ENCODE results near the gene NLGN1. TPM values are rescaled to one million over a fixed set of nuclear protein-coding genes. Genes with fewer than 3 reads are reported as not detected.

The NLGN1 gene
- total RNA-seq, 1 experiment from 2014 or later = 5.2 TPM

DNA sequence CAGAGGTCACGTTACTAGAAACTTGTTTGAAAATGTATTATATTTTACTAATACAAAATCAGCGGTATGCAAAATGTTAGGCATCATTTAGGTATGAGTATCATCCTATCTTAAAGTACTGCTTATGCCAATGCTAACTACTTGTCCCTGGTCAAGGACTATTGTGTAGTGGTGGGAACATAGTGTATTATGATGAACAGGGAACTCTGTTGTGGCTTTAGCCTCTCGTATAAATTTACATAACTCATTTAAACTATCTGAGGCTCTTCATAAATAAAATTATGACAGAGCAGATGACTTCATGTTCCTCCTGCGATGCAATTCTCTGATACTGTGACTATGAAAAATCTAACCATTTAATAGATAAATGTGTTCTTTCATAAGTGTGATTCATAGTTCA, 451.9 kb downstream of the NLGN1 start:
- H3K4me1 Mint-ChIP-seq = no peaks in the 10 kb centered on the region
- H3K27me3 Mint-ChIP-seq (ENCODE audit: low read depth) = no peaks in the 10 kb centered on the region
- H3K79me2 ChIP-seq (ENCODE audit: insufficient read depth, low read length) = no peaks in the 10 kb centered on the region
- H4K5ac ChIP-seq (ENCODE audit: insufficient read length, low read depth, low read length) = no peak overlapping the region
- no peak overlapping the region for H3K4me2 ChIP-seq (ENCODE audit: insufficient read depth, insufficient read length, low read length)
- no peak overlapping the region for H3K4me3 Mint-ChIP-seq
- H3K4ac ChIP-seq (ENCODE audit: low read depth, low read length) = no peak overlapping the region
- H2BK20ac ChIP-seq (ENCODE audit: low read depth, low read length, poor library complexity, severe bottlenecking) = no peak overlapping the region
- H4K91ac ChIP-seq (ENCODE audit: insufficient read length, low read depth, low read length) = no peak overlapping the region
- no peaks in the 10 kb centered on the region for H3K4me1 ChIP-seq (ENCODE audit: insufficient read depth, low read length)
- H3T11ph ChIP-seq (ENCODE audit: low read length) = no peak overlapping the region
- no peak overlapping the region for H3K14ac ChIP-seq (ENCODE audit: insufficient read depth, low read length)
- H4K20me1 ChIP-seq (ENCODE audit: control insufficient read depth, insufficient read depth, insufficient read length) = no peaks in the 10 kb centered on the region
- no peak overlapping the region for H2BK15ac ChIP-seq (ENCODE audit: low read depth, low read length)
- no peak overlapping the region for H2BK120ac ChIP-seq (ENCODE audit: low read depth, low read length, poor library complexity, severe bottlenecking)
- no peak for DNase-seq
- no peak overlapping the region for H2BK12ac ChIP-seq (ENCODE audit: insufficient read length, low read depth, low read length)
- no peaks in the 10 kb centered on the region for H3K36me3 Mint-ChIP-seq (ENCODE audit: insufficient read depth in 1 of 3, low read depth in 3 of 3)
- H3K18ac ChIP-seq (ENCODE audit: insufficient read length, low read depth, low read length) = no peak overlapping the region
- no peak overlapping the region for H2BK5ac ChIP-seq (ENCODE audit: insufficient read length, low read length)
- no peak overlapping the region for H3K27ac ChIP-seq (ENCODE audit: insufficient read length, low read depth, low read length)
- no peak overlapping the region for H3K27ac Mint-ChIP-seq
- H3K27me3 ChIP-seq (ENCODE audit: insufficient read depth, low read length) = no peaks in the 10 kb centered on the region
- H3K9ac ChIP-seq (ENCODE audit: extremely low read depth, insufficient read length, low read length) = no peak overlapping the region
- H2AFZ ChIP-seq (ENCODE audit: low read length) = no peak overlapping the region
- H3K9me3 Mint-ChIP-seq = no peaks in the 10 kb centered on the region
- H4K8ac ChIP-seq (replicated peaks; ENCODE audit: insufficient read length, low read depth, low read length) = no peak overlapping the region
- no peaks in the 10 kb centered on the region for H3K23me2 ChIP-seq (ENCODE audit: insufficient read length, low read depth, low read length, poor library complexity, severe bottlenecking)
- no peaks in the 10 kb centered on the region for H3K9me3 ChIP-seq (ENCODE audit: control insufficient read depth, low read depth, low read length)
- TF ChIP-seq, protein P1, sequence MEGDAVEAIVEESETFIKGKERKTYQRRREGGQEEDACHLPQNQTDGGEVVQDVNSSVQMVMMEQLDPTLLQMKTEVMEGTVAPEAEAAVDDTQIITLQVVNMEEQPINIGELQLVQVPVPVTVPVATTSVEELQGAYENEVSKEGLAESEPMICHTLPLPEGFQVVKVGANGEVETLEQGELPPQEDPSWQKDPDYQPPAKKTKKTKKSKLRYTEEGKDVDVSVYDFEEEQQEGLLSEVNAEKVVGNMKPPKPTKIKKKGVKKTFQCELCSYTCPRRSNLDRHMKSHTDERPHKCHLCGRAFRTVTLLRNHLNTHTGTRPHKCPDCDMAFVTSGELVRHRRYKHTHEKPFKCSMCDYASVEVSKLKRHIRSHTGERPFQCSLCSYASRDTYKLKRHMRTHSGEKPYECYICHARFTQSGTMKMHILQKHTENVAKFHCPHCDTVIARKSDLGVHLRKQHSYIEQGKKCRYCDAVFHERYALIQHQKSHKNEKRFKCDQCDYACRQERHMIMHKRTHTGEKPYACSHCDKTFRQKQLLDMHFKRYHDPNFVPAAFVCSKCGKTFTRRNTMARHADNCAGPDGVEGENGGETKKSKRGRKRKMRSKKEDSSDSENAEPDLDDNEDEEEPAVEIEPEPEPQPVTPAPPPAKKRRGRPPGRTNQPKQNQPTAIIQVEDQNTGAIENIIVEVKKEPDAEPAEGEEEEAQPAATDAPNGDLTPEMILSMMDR (conservative IDR thresholded peaks at IDR 0.05) = no peak
- no peak overlapping the region for H2AK5ac ChIP-seq (ENCODE audit: insufficient read length, low read length)
- no CpG with 5 or more reads among the region's 4 CpGs for WGBS (ENCODE audit: extremely low coverage, insufficient read length, low lambda C conversion rate)
- no peaks in the 10 kb centered on the region for H3K79me1 ChIP-seq (ENCODE audit: insufficient read depth, low read depth, low read length, poor library complexity, severe bottlenecking)
- H3K23ac ChIP-seq (ENCODE audit: insufficient read length, low read depth, low read length) = no peak overlapping the region
- no peak overlapping the region for H3K56ac ChIP-seq (ENCODE audit: insufficient read length, low read depth, low read length)

Data from H9 (cell line).